NT2/D1 (cell line): ENCODE results near the gene NUMB.
"Not testable (repeated sequence)": the region's sequence is repeated elsewhere in the genome, so short reads cannot be mapped to it uniquely, and the experiment has no call there.

Experiments used
- DNase-seq: peaks from one replicate; pipeline ENCODE4 v3.0.0-alpha.2; 2011; ENCODE audit warnings: low read depth, low spot score
- H3K27me3 ChIP-seq: 2 replicates; pipeline ENCODE4 v1.6.0; 2011; ENCODE audit warnings: mild to moderate bottlenecking; ENCODE audit not compliant: insufficient read length, insufficient read depth
- H3K36me3 ChIP-seq: 2 replicates; pipeline ENCODE4 v1.6.1; 2011; ENCODE audit warnings: mild to moderate bottlenecking, low read length, mixed read lengths; ENCODE audit not compliant: insufficient read depth, insufficient read length
- H3K4me1 ChIP-seq: 2 replicates; pipeline ENCODE4 v1.5.1; 2011; ENCODE audit not compliant: insufficient read depth, insufficient read length
- H3K4me3 ChIP-seq: 2 replicates; pipeline ENCODE4 v1.5.1; 2011; ENCODE audit warnings: low read depth; ENCODE audit not compliant: insufficient read length
- H3K9ac ChIP-seq: 2 replicates; pipeline ENCODE4 v1.6.0; 2011; ENCODE audit warnings: low read depth; ENCODE audit not compliant: insufficient read length
- H3K9me3 ChIP-seq: 2 replicates; pipeline ENCODE4 v1.5.1; 2011; ENCODE audit warnings: mild to moderate bottlenecking, low read length; ENCODE audit not compliant: insufficient read depth
- SUZ12 ChIP-seq: IDR thresholded peaks from 2 replicates; pipeline ENCODE4 v1.6.1; 2011; ENCODE audit not compliant: insufficient read length, insufficient read depth; ENCODE audit errors: extremely low read depth
- YY1 ChIP-seq: IDR thresholded peaks from 2 replicates; pipeline ENCODE4 v1.6.1; 2011; ENCODE audit not compliant: insufficient read length, insufficient read depth
- ZNF274 ChIP-seq: IDR thresholded peaks from 2 replicates; pipeline ENCODE4 v1.6.1; 2011; ENCODE audit warnings: mild to moderate bottlenecking, low read depth, low read length

Gene NUMB

GRCh38 chr14:73418227-73418626 is 40.1 kb downstream of the NUMB start:
- Histone ChIP-seq H3K9me3 (no peaks in the 10 kb centered on the region), H3K4me1 (no peaks in the 10 kb centered on the region), H3K36me3 (peaks cover 4% of the 10 kb centered on the region), H3K9ac (no peak overlapping the region), H3K4me3 (no peak overlapping the region), H3K27me3 (no peaks in the 10 kb centered on the region)
- TF ChIP-seq SUZ12 (no peak), YY1 (no peak), ZNF274 (no peak)
- DNase-seq: no peak

DNA sequence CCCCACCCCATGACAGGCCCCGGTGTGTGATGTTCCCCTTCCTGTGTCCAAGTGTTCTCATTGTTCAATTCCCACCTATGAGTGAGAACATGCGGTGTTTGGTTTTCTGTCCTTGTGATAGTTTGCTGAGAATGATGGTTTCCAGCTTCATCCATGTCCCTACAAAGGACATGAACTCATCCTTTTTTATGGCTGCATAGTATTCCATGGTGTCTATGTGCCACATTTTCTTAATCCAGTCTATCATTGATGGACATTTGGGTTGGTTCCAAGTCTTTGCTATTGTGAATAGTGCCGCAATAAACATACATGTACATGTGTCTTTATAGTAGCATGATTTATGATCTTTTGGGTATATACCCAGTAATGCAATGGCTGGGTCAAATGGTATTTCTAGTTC is 52.1 kb downstream of the NUMB start:
- H3K36me3 ChIP-seq: peaks cover 10% of the 10 kb centered on the region
- H3K4me1 ChIP-seq, H3K4me3 ChIP-seq, H3K9me3 ChIP-seq, H3K9ac ChIP-seq, DNase-seq, H3K27me3 ChIP-seq: not testable (repeated sequence)

DNA sequence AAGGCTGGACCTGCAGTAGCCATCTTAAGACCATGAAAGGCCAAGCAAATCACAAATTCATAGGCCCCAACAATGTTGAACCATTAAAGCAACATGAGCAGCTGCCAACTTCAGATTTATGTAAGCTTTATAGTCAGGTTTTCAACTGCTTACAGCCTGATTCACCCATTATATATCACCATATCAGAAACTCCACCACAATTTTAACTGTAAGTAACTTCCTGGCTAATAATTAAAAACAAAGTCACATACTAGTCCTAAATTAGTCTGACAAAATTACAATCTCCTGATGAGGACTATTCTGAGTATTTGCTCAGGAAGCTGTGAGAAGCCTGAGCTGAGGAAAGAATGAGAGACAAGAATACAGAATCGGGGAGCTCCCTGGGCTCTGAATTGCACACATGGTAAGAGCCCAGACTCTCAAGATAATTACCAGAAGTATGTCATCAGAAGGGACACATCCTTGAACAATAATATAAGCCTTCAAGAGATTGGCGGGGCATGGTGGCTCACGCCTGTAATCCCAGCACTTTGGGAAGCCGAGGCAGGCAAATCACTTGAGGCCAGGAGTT is 55.1 kb downstream of the NUMB start:
- H3K36me3 ChIP-seq: peaks cover 5% of the 10 kb centered on the region
- no peak for DNase-seq
- no peak overlapping the region for H3K4me3 ChIP-seq
- no peaks in the 10 kb centered on the region for H3K9me3 ChIP-seq
- TF ChIP-seq YY1 (no peak), ZNF274 (no peak), SUZ12 (no peak)
- no peaks in the 10 kb centered on the region for H3K4me1 ChIP-seq
- H3K9ac ChIP-seq: no peak overlapping the region
- H3K27me3 ChIP-seq: no peaks in the 10 kb centered on the region

GRCh38 chr14:73402579-73402978 is 55.8 kb downstream of the NUMB start:
- no peak overlapping the region for H3K9ac ChIP-seq
- DNase-seq: no peak
- H3K9me3 ChIP-seq: no peaks in the 10 kb centered on the region
- TF ChIP-seq YY1: no peak
- TF ChIP-seq ZNF274: no peak
- no peak for TF ChIP-seq SUZ12
- H3K27me3 ChIP-seq: no peaks in the 10 kb centered on the region
- H3K4me3 ChIP-seq: no peak overlapping the region
- no peaks in the 10 kb centered on the region for H3K4me1 ChIP-seq
- H3K36me3 ChIP-seq: peaks cover 5% of the 10 kb centered on the region

- H3K4me3 ChIP-seq: no peak overlapping the region
- H3K9me3 ChIP-seq: no peaks in the 10 kb centered on the region
- H3K4me1 ChIP-seq: no peaks in the 10 kb centered on the region
- H3K27me3 ChIP-seq: no peaks in the 10 kb centered on the region
- TF ChIP-seq ZNF274 (no peak), SUZ12 (no peak), YY1 (no peak)
- H3K9ac ChIP-seq: no peak overlapping the region
- peaks cover 2% of the 10 kb centered on the region for H3K36me3 ChIP-seq
- no peak for DNase-seq
Measured at GRCh38 chr14:73397810-73398209, 60.5 kb downstream of the NUMB start.

- H3K9ac ChIP-seq: no peak overlapping the region
- no peaks in the 10 kb centered on the region for H3K9me3 ChIP-seq
- H3K4me3 ChIP-seq: no peak overlapping the region
- TF ChIP-seq YY1 (no peak), SUZ12 (no peak), ZNF274 (no peak)
- no peaks in the 10 kb centered on the region for H3K4me1 ChIP-seq
- H3K27me3 ChIP-seq: no peaks in the 10 kb centered on the region
- DNase-seq: no peak
- H3K36me3 ChIP-seq: no peaks in the 10 kb centered on the region
Measured at GRCh38 chr14:73394317-73394716, 64.0 kb downstream of the NUMB start.

- Histone ChIP-seq H3K4me1 (no peaks in the 10 kb centered on the region), H3K36me3 (no peaks in the 10 kb centered on the region), H3K9ac (no peak overlapping the region), H3K9me3 (no peaks in the 10 kb centered on the region), H3K4me3 (no peak overlapping the region), H3K27me3 (no peaks in the 10 kb centered on the region)
- no peak for TF ChIP-seq SUZ12
- no peak for TF ChIP-seq YY1
- TF ChIP-seq ZNF274: no peak
- no peak for DNase-seq
Measured at GRCh38 chr14:73393375-73393774, 65.0 kb downstream of the NUMB start.

DNA sequence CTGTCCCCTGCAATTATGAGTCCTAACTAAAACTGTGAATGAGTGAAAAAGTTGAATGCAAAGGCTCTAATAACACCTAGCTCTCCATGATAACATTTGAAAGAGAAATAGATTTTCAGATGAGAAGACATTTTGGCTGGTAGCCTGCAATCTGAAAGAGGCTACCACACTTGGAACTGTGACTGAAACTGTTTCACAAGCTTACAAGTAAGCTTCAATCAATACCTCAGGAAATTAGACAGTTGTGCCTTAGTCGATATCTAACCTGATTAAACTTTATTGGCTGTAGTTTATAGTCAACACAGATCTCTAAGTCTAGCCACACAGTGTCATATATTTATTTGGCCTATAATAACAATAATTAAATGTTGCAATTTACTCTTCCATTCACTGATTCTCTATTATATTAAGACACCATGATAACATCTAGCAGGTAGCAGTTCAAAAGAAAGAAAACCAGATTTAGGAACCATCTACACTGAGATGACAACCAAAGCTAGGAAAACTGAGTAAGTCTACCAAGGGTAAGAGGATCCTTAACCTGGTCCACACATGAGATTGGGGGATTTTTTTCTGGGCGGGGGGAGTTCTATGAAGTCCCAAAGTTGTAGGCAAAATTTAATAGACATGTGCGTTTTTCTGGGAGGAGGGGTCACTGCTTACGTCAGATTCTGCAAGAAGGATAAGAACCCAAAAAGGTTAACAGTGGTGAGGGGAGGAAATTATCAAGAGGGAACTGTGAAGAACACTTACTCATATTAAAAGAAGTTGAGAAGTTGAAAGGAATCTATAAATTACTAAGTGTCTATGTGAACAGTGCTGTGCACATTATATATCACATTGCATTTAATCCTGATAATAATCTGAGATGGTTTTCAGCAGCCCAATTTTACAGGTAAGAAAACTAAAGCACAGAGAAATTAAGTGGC is 65.8 kb downstream of the NUMB start:
- no peak for TF ChIP-seq ZNF274
- TF ChIP-seq YY1: no peak
- no peak for TF ChIP-seq SUZ12
- Histone ChIP-seq H3K36me3 (no peaks in the 10 kb centered on the region), H3K9ac (no peak overlapping the region), H3K9me3 (no peaks in the 10 kb centered on the region), H3K4me3 (no peak overlapping the region), H3K27me3 (no peaks in the 10 kb centered on the region), H3K4me1 (no peaks in the 10 kb centered on the region)
- DNase-seq: no peak

GRCh38 chr14:73387860-73388259 is 70.5 kb downstream of the NUMB start:
- not testable (repeated sequence) for DNase-seq, H3K36me3 ChIP-seq, H3K27me3 ChIP-seq, H3K9ac ChIP-seq, H3K9me3 ChIP-seq, H3K4me3 ChIP-seq, H3K4me1 ChIP-seq
